Endothelial cell of umbilical vein (primary cell): ENCODE results near the gene CLEC11A.

Source experiments
- FOS ChIP-seq: IDR thresholded peaks from 2 replicates; pipeline ENCODE4 v1.6.1; 2011; ENCODE audit warnings: mild to moderate bottlenecking, low read length, moderate library complexity, borderline replicate concordance; ENCODE audit not compliant: insufficient read depth
- POLR2A ChIP-seq: IDR thresholded peaks from 2 replicates; pipeline ENCODE4 v1.6.1; 2012; ENCODE audit warnings: low read depth, mild to moderate bottlenecking, control low read depth, low read length
- POLR2AphosphoS5 ChIP-seq: IDR thresholded peaks from 2 replicates; pipeline ENCODE4 v1.6.1; 2012; ENCODE audit warnings: low read depth, mild to moderate bottlenecking, control low read depth, low read length, moderate library complexity; ENCODE audit not compliant: insufficient read depth
- TF ChIP-seq, protein P1 (sequence below), 2 donors: IDR thresholded peaks; 1 replicate in 1 of 2; 2 replicates in 1 of 2; pipeline ENCODE4 v1.5.1; 2011; ENCODE audit warnings: low read length in 2 of 2, mild to moderate bottlenecking in 2 of 2, moderate library complexity in 2 of 2, control low read depth in 1 of 2, inconsistent platforms in 1 of 2, low read depth in 1 of 2; ENCODE audit not compliant: insufficient read depth in 1 of 2; ENCODE audit errors: extremely low read depth in 1 of 2

DNA sequence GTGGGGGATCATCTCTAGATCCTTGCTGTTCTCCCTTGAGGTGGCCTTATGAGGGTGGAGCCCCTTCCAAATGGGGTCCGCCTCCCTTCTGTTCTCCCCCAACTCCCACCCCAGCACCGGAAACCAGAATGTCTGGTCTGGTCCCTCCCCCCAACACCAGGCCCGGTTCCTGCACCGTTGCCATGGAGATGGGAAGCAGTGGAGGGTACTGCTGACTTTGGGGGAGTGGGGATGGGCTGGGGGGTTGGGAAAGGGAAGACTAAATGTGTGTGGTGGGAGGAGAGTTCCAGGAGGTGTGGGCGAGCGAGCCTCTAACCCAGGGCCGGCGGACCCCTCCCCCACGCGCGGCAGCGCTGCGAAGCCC lies 5.3 kb upstream of the CLEC11A start:
- TF ChIP-seq, protein P1, sequence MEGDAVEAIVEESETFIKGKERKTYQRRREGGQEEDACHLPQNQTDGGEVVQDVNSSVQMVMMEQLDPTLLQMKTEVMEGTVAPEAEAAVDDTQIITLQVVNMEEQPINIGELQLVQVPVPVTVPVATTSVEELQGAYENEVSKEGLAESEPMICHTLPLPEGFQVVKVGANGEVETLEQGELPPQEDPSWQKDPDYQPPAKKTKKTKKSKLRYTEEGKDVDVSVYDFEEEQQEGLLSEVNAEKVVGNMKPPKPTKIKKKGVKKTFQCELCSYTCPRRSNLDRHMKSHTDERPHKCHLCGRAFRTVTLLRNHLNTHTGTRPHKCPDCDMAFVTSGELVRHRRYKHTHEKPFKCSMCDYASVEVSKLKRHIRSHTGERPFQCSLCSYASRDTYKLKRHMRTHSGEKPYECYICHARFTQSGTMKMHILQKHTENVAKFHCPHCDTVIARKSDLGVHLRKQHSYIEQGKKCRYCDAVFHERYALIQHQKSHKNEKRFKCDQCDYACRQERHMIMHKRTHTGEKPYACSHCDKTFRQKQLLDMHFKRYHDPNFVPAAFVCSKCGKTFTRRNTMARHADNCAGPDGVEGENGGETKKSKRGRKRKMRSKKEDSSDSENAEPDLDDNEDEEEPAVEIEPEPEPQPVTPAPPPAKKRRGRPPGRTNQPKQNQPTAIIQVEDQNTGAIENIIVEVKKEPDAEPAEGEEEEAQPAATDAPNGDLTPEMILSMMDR (IDR thresholded peaks at IDR 0.05; ENCODE audit: extremely low read depth in 1 of 2, insufficient read depth in 1 of 2, low read depth in 1 of 2, low read length in 2 of 2): no peak
- TF ChIP-seq POLR2AphosphoS5 (no peak), POLR2A (no peak), FOS (no peak)
